ENCODE measurements around the gene EBLN1. TPM values are rescaled to one million over a fixed set of nuclear protein-coding genes. Genes with fewer than 3 reads are reported as not detected.

Gene EBLN1
- total RNA-seq, 1 experiment from 2014 or later: not detected

- no peak for TF ChIP-seq USF1 (CRISPR knock-in tag; IDR thresholded peaks at IDR 0.05)
- TF ChIP-seq NFYB (CRISPR knock-in tag; conservative IDR thresholded peaks at IDR 0.05; ENCODE audit: low read depth): no peak
Observed at GRCh38 chr10:22170582-22170981, 47.2 kb downstream of the EBLN1 start (continued).

GRCh38 chr10:22159979-22160378 is 57.8 kb downstream of the EBLN1 start:
- TF ChIP-seq SP1 (CRISPR knock-in tag; conservative IDR thresholded peaks at IDR 0.05) (no peak), CDX4 (CRISPR knock-in tag; IDR thresholded peaks at IDR 0.05; ENCODE audit: borderline replicate concordance) (no peak), SMAD3 (CRISPR knock-in tag; IDR thresholded peaks at IDR 0.05; ENCODE audit: borderline replicate concordance) (no peak), ZBTB43 (CRISPR knock-in tag; IDR thresholded peaks at IDR 0.05) (no peak), AFF4 (CRISPR knock-in tag; IDR thresholded peaks at IDR 0.05; ENCODE audit: borderline replicate concordance) (no peak), ARID4B (CRISPR knock-in tag; IDR thresholded peaks at IDR 0.05; ENCODE audit: borderline replicate concordance) (no peak), ZNF281 (CRISPR knock-in tag; IDR thresholded peaks at IDR 0.05) (no peak)
- DNase-seq (ENCODE audit: low spot score): no peak
- Mint-ChIP-seq H3K27me3 (ENCODE audit: low read depth) (no peaks in the 10 kb centered on the region), H3K4me1 (peaks cover 13% of the 10 kb centered on the region), H3K9me3 (peaks cover 13% of the 10 kb centered on the region), H3K36me3 (no peaks in the 10 kb centered on the region), H3K4me3 (no peak overlapping the region), H3K27ac (no peak overlapping the region)
- ChIA-PET POLR2A (interaction anchor here (0.6 kb wide), 1 partner anchor 896 kb away, joined by 3 read pairs; no protein-coding TSS in a partner anchor), CTCF (no interaction called here)
- ATAC-seq: no peak
